GM21360 (cell line): ENCODE results near the gene CABP5.

ENCODE experiments used
- ATAC-seq: cut with Tn5 transposase; IDR thresholded peaks from one replicate; pipeline ENCODE4 v1.9.1; 2021; ENCODE audit warnings: mild to moderate bottlenecking, moderate library complexity; ENCODE audit not compliant: unreplicated experiment

The CABP5 gene

GRCh38 chr19:48033604-48034003, 10.3 kb downstream of the CABP5 start:
- no peak for ATAC-seq

GRCh38 chr19:48030073-48030472, 13.8 kb downstream of the CABP5 start:
- no peak for ATAC-seq

- no peak for ATAC-seq
These were observed 14.4 kb downstream of the CABP5 start for GRCh38 chr19:48029431-48029830.

GRCh38 chr19:48025480-48025879, 18.4 kb downstream of the CABP5 start:
- ATAC-seq: no peak

- no peak for ATAC-seq
These were observed 20.4 kb downstream of the CABP5 start for GRCh38 chr19:48023518-48023917.

GRCh38 chr19:48023011-48023410, 20.9 kb downstream of the CABP5 start:
- ATAC-seq: no peak

- no peak for ATAC-seq
These were observed 23.2 kb downstream of the CABP5 start for GRCh38 chr19:48020686-48021085.

GRCh38 chr19:48010932-48011758, 32.7 kb downstream of the CABP5 start:
- ATAC-seq: no peak

- ATAC-seq: no peak
These were observed 37.1 kb downstream of the CABP5 start for GRCh38 chr19:48006762-48007161.

- no peak for ATAC-seq
These were observed 39.6 kb downstream of the CABP5 start for GRCh38 chr19:48004236-48004635.

- ATAC-seq: no peak
These were observed 43.0 kb downstream of the CABP5 start for GRCh38 chr19:48000846-48001245.

- no peak for ATAC-seq
These were observed 45.1 kb downstream of the CABP5 start for GRCh38 chr19:47998800-47999199.

- no peak for ATAC-seq
These were observed 47.6 kb downstream of the CABP5 start for GRCh38 chr19:47996230-47996727.

GRCh38 chr19:47994209-47994802, 49.6 kb downstream of the CABP5 start, which contains the start of gene ELSPBP1:
ELSPBP1 (plus strand) TSS chr19:47994632; CDS start chr19:48008668, 14,036 bp downstream.
- ATAC-seq: no peak

- ATAC-seq: no peak
These were observed 51.8 kb downstream of the CABP5 start, which contains the start of gene BSPH1 for GRCh38 chr19:47992070-47992469. BSPH1 (minus strand) TSS chr19:47992170; CDS start chr19:47992081, 89 bp downstream.

GRCh38 chr19:47991191-47991808, 52.6 kb downstream of the CABP5 start:
- ATAC-seq: no peak
